Measurements from ENCODE around the gene ABHD1.

- TF ChIP-seq CTCF (IDR thresholded peaks at IDR 0.05) (no peak), POLR2A (IDR thresholded peaks at IDR 0.05) (no peak)
Observed at GRCh38 chr2:27178469-27178868, 54.9 kb downstream of the ABHD1 start.
